Islet of Langerhans (tissue), 1 donor: ENCODE data around the gene ASCL2.

Experiments used
- FAIRE-seq: peaks from one replicate; lab custom pipeline; 2011; peaks lifted over from hg19 to GRCh38; lab: Jason Lieb, UNC

The ASCL2 gene

GRCh38 chr11:2224254-2224653, 46.1 kb downstream of the ASCL2 start:
- no peak for FAIRE-seq

GRCh38 chr11:2223153-2223794, 47.1 kb downstream of the ASCL2 start:
- no peak for FAIRE-seq

- FAIRE-seq, result no peak
Measured at GRCh38 chr11:2222451-2222850, 47.9 kb downstream of the ASCL2 start.

- no peak for FAIRE-seq
Measured at GRCh38 chr11:2221591-2221990, 48.8 kb downstream of the ASCL2 start.

GRCh38 chr11:2221024-2221423, 49.4 kb downstream of the ASCL2 start:
- FAIRE-seq, result no peak

GRCh38 chr11:2220173-2220771, 50.1 kb downstream of the ASCL2 start:
- FAIRE-seq, result no peak

GRCh38 chr11:2219318-2220017, 50.9 kb downstream of the ASCL2 start:
- no peak for FAIRE-seq
